Upper lobe of right lung (tissue), 1 donor: ENCODE results near the gene RNF5. TPM values are rescaled to one million over a fixed set of nuclear protein-coding genes. Genes with fewer than 3 reads are reported as not detected.

ENCODE experiments used
- ATAC-seq: fragments of 200-7000 bp; cut with Tn5 transposase; one replicate; pipeline ENCODE4 v1.9.1; 2020; ENCODE audit warnings: mild to moderate bottlenecking, moderate library complexity
- DNase-seq: peaks from one replicate; pipeline ENCODE4 v3.0.0-alpha.2; 2020
- H3K27ac ChIP-seq: fragments of 200-600 bp; one replicate; pipeline ENCODE4 v1.8.0; 2022
- H3K27me3 ChIP-seq: fragments of 200-600 bp; one replicate; pipeline ENCODE4 v1.8.0; 2022; ENCODE audit warnings: mild to moderate bottlenecking
- H3K36me3 ChIP-seq: fragments of 200-600 bp; one replicate; pipeline ENCODE4 v1.8.0; 2022
- H3K4me1 ChIP-seq: fragments of 200-600 bp; one replicate; pipeline ENCODE4 v1.8.0; 2022
- H3K4me3 ChIP-seq: fragments of 200-600 bp; one replicate; pipeline ENCODE4 v1.8.0; 2022; ENCODE audit warnings: mild to moderate bottlenecking
- H3K9me3 ChIP-seq: fragments of 200-600 bp; one replicate; pipeline ENCODE4 v1.8.0; 2022
- intact Hi-C: fragments of 100-400 bp; cut with DNase I; formaldehyde crosslinking; loops from one replicate; pipeline ENCODE4 v1.11.0; 2022
- total RNA-seq: library from RNA; stranded (reverse); fragmentation: NEBNext Ultra II Directional; extraction: Animal tissue kit (Norgen Biotek cat#: 25700); gene quantifications from one replicate; pipeline ENCODE4 v1.2.1, GENCODE V29; 2021
- TF ChIP-seq, protein P1 (sequence below): fragments of 200-600 bp; IDR thresholded peaks from one replicate; pipeline ENCODE4 v1.8.0; 2022; ENCODE audit warnings: antibody characterized with exemption
- donor health status: DM: no; HTN: yes; CAD: no; lungs with severe emphysema.

The RNF5 gene
- total RNA-seq, 1 donor from 2014 or later: 44.6 TPM

DNA sequence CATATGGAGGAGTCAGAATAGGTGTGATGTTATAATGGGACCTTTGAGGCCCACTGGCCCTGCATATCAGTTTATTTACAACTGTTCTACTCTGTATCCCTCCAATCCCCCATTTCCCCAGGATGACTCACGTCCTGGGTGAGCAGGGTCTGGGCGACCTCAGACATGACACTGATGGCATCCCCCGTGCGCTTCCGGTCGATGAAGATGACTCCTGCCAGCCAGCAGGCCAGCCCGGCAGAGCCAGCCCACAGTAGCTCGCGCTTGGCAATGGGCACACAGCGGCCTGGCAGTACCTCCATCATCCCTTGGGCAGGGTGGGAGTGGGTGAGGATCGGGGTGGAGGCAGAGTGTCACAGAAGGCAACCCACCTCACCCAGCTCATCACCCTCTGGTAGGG, 7.9 kb upstream of the RNF5 start:
- no peak for DNase-seq
- no peak for ATAC-seq
- intact Hi-C loops: no loop called here
- H3K4me3 ChIP-seq: no peak overlapping the region
- TF ChIP-seq, protein P1, sequence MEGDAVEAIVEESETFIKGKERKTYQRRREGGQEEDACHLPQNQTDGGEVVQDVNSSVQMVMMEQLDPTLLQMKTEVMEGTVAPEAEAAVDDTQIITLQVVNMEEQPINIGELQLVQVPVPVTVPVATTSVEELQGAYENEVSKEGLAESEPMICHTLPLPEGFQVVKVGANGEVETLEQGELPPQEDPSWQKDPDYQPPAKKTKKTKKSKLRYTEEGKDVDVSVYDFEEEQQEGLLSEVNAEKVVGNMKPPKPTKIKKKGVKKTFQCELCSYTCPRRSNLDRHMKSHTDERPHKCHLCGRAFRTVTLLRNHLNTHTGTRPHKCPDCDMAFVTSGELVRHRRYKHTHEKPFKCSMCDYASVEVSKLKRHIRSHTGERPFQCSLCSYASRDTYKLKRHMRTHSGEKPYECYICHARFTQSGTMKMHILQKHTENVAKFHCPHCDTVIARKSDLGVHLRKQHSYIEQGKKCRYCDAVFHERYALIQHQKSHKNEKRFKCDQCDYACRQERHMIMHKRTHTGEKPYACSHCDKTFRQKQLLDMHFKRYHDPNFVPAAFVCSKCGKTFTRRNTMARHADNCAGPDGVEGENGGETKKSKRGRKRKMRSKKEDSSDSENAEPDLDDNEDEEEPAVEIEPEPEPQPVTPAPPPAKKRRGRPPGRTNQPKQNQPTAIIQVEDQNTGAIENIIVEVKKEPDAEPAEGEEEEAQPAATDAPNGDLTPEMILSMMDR: no peak
- H3K27me3 ChIP-seq: no peaks in the 10 kb centered on the region
- H3K36me3 ChIP-seq: peaks cover 43% of the 10 kb centered on the region
- peaks cover 9% of the 10 kb centered on the region for H3K4me1 ChIP-seq
- H3K27ac ChIP-seq: no peak overlapping the region
- no peaks in the 10 kb centered on the region for H3K9me3 ChIP-seq

DNA sequence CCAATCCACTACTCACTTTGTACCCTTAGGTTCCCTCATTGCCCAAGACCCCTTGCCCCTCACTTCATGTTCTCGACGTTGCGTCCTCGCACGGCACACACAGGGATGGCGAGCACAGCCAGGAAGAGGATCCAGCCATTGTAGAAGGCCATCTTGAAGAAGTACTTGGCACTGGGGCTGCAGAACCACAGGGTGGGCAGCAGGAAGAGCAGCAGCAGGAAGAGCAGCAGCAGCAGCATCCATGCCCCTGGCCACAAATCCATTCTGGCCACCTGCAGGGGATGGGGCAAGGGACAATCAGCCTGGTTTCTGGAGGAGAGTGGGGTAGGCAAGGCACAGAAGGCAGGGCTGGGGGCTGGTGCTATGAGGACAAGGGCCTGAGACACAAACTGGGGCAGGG, 7.0 kb upstream of the RNF5 start:
- Histone ChIP-seq H3K9me3 (no peaks in the 10 kb centered on the region), H3K27ac (no peak overlapping the region), H3K4me3 (no peak overlapping the region), H3K4me1 (peaks cover 11% of the 10 kb centered on the region), H3K27me3 (no peaks in the 10 kb centered on the region), H3K36me3 (peaks cover 43% of the 10 kb centered on the region)
- ATAC-seq (no peak), DNase-seq (no peak)
- TF ChIP-seq, protein P1: no peak
- intact Hi-C loops: no loop called here

DNA sequence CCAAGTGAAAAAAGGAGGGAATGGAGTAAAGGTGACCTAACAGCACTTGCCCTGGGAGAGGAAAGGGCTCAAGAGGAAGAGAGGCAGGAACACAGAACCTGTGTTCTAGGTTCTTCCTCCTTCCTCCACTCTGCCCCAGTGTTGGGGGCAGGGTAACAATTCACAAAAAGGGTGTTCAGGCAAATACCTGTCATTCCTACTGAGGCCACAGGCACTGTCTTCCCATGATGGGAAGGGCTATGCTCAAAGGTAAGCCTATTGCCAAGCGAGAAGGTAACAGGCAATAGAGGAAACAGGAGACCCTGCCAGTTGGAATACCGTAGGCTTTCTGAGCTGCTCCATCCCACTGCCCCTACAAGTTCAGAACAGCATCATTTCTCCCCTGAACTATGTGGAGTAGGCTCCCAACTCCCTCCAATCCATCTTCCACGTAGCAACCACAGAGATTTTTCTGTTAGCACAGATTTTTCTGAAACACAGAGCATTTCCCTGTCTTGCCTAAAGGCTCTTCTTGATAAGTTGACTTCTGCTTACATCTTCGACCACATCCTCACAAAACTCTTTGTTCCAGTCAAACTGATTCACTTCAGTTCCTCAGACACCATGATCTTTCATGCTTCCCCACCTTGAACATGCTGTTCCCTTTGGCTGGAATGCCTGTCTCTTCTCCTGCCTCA, 5.0 kb upstream of the RNF5 start:
- no peaks in the 10 kb centered on the region for H3K27me3 ChIP-seq
- peaks cover 22% of the 10 kb centered on the region for H3K4me1 ChIP-seq
- no peak for ATAC-seq
- no peaks in the 10 kb centered on the region for H3K9me3 ChIP-seq
- DNase-seq: no peak
- TF ChIP-seq, protein P1: no peak
- H3K36me3 ChIP-seq: peaks cover 28% of the 10 kb centered on the region
- H3K27ac ChIP-seq: no peak overlapping the region
- no peak overlapping the region for H3K4me3 ChIP-seq
- intact Hi-C loops: no loop called here

DNA sequence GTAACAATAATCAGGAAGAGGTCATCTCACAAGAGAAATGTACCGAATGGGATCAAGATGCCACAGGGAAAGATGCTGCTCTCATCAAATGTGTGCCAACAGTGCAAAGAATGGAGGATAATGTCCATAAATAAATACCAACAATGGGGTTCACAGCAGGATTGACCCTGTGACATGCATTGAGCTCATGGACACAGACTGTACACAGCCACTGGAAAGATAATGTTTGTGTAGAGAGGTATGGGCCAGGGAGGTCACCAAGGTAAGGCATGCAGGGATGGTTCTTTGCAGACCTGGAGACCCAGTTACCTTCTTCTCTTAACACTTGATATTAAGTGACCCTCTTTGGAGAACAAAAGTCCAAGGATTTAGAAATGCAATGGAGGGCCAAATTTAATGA, 3.8 kb upstream of the RNF5 start:
- H3K4me1 ChIP-seq: peaks cover 28% of the 10 kb centered on the region
- H3K4me3 ChIP-seq: no peak overlapping the region
- DNase-seq (no peak), ATAC-seq (no peak)
- peaks cover 17% of the 10 kb centered on the region for H3K36me3 ChIP-seq
- no peaks in the 10 kb centered on the region for H3K27me3 ChIP-seq
- no peaks in the 10 kb centered on the region for H3K9me3 ChIP-seq
- TF ChIP-seq, protein P1: no peak
- H3K27ac ChIP-seq: no peak overlapping the region
- intact Hi-C loops: no loop called here

DNA sequence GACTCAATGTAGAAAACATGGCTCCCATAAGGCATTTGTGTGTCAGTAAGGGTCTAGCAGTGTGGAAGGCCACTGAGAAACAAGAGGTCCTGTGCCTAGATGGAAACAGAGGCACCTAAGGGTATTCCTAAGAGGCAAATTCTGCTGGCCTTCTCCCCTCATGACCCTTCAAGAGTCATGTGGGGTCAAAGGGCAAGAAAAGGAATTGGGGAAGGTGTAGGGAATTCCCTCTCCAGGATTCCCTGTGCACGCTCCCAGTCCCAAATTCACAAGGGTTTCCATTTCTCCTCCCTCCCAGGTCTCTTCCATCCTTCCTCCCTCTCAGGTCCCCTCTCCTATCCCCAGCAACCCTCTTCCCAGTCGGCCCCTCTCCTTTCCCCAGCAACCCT, 2.9 kb upstream of the RNF5 start:
- Histone ChIP-seq H3K27ac (peak overlapping the region; percentile 98), H3K4me1 (peaks cover 37% of the 10 kb centered on the region), H3K4me3 (peak overlapping the region; percentile 85), H3K9me3 (no peaks in the 10 kb centered on the region), H3K36me3 (peaks cover 12% of the 10 kb centered on the region), H3K27me3 (no peaks in the 10 kb centered on the region)
- DNase-seq: no peak
- no peak for ATAC-seq
- intact Hi-C loops: no loop called here
- TF ChIP-seq, protein P1: no peak
